GM18867 (cell line): ENCODE data around the gene P4HB.

Experiments used
- ATAC-seq: cut with Tn5 transposase; IDR thresholded peaks from one replicate; pipeline ENCODE4 v1.9.1; 2021; ENCODE audit warnings: mild to moderate bottlenecking, moderate library complexity; ENCODE audit not compliant: unreplicated experiment

P4HB gene

GRCh38 chr17:81869221-81870130 is 9.1 kb upstream of the P4HB start:
- no peak for ATAC-seq

GRCh38 chr17:81868674-81869220 is 8.4 kb upstream of the P4HB start:
- ATAC-seq, result no peak

GRCh38 chr17:81867991-81868673 is 7.8 kb upstream of the P4HB start:
- no peak for ATAC-seq

GRCh38 chr17:81867170-81867990 is 7.0 kb upstream of the P4HB start:
- no peak for ATAC-seq

GRCh38 chr17:81866440-81867169 is 6.3 kb upstream of the P4HB start:
- ATAC-seq, result no peak

GRCh38 chr17:81865733-81866439 is 5.6 kb upstream of the P4HB start:
- ATAC-seq, result no peak

- no peak for ATAC-seq
These were observed 5.0 kb upstream of the P4HB start for GRCh38 chr17:81865358-81865732.

GRCh38 chr17:81863833-81864768 is 3.8 kb upstream of the P4HB start:
- no peak for ATAC-seq

- no peak for ATAC-seq
These were observed 2.9 kb upstream of the P4HB start for GRCh38 chr17:81863123-81863675.

GRCh38 chr17:81860756-81861568 is 627 bp upstream of the P4HB start:
- ATAC-seq, result peak; percentile 80

- no peak for ATAC-seq
These were observed 1.1 kb downstream of the P4HB start for GRCh38 chr17:81858967-81859905.

- no peak for ATAC-seq
These were observed 2.0 kb downstream of the P4HB start for GRCh38 chr17:81858170-81858966.

- ATAC-seq, result no peak
These were observed 5.2 kb downstream of the P4HB start for GRCh38 chr17:81854974-81855774.

GRCh38 chr17:81852237-81852636 is 8.1 kb downstream of the P4HB start:
- no peak for ATAC-seq

GRCh38 chr17:81851423-81851822 is 8.9 kb downstream of the P4HB start:
- ATAC-seq, result no peak
